ENCODE measurements around the gene HBS1L. TPM values are rescaled to one million over a fixed set of nuclear protein-coding genes. Genes with fewer than 3 reads are reported as not detected.

Gene HBS1L
- polyA plus RNA-seq, 1 of the 3 experiments (the other 2 are of a cell fraction): 19.0 TPM

GRCh38 chr6:135044639-135045038 lies 10.0 kb downstream of the HBS1L start:
- Histone ChIP-seq H3K79me2 (ENCODE audit: insufficient read depth) (peaks cover 80% of the 10 kb centered on the region), H3K9me3 (no peaks in the 10 kb centered on the region), H4K20me1 (ENCODE audit: insufficient read depth) (no peaks in the 10 kb centered on the region), H3K4me1 (ENCODE audit: control insufficient read depth in 1 of 2, insufficient read depth in 2 of 2, low read depth in 1 of 2, low read length in 1 of 2) (no peaks in the 10 kb centered on the region), H3K9ac (no peak overlapping the region), H3K27me3 (ENCODE audit: insufficient read depth) (no peaks in the 10 kb centered on the region), H3F3A (replicated peaks; ENCODE audit: insufficient read depth) (no peaks in the 10 kb centered on the region), H2AFZ (ENCODE audit: low read depth) (no peak overlapping the region), H3K4me3 (ENCODE audit: low read depth in 2 of 2, low read length in 1 of 2) (no peak overlapping the region), H3K36me3 (replicated peaks in 1 of 2; ENCODE audit: control insufficient read depth in 1 of 2, insufficient read depth in 2 of 2, low read length in 1 of 2) (peaks cover 11 to 38% of the 10 kb centered on the region in 2 experiments), H3K27ac (ENCODE audit: low read depth in 2 of 2, low read length in 1 of 2) (no peak overlapping the region), H3K4me2 (no peak overlapping the region), H3K9me2 (no peaks in the 10 kb centered on the region)
- TF ChIP-seq POLR2AphosphoS5 (IDR thresholded peaks at IDR 0.05; ENCODE audit: low read depth, low read length) (no peak), YY1 (IDR thresholded peaks at IDR 0.05; ENCODE audit: low read depth) (no peak), PBX3 (IDR thresholded peaks at IDR 0.05) (no peak), ELF1 (IDR thresholded peaks at IDR 0.05) (no peak), GABPA (IDR thresholded peaks at IDR 0.05; ENCODE audit: low read depth) (no peak), RXRA (IDR thresholded peaks at IDR 0.05; ENCODE audit: borderline replicate concordance, low read depth) (no peak), MXI1 (IDR thresholded peaks at IDR 0.05; ENCODE audit: low read depth, low read length) (no peak), SMC3 (IDR thresholded peaks at IDR 0.05; ENCODE audit: low read depth, low read length) (no peak), ZBTB33 (IDR thresholded peaks at IDR 0.05; ENCODE audit: borderline replicate concordance, low read depth) (no peak), NRF1 (IDR thresholded peaks at IDR 0.05; ENCODE audit: low read depth, low read length) (no peak), IRF3 (IDR thresholded peaks at IDR 0.05; ENCODE audit: low read depth, low read length) (no peak), JUND (IDR thresholded peaks at IDR 0.05) (no peak), FOXJ3 (CRISPR knock-in tag; IDR thresholded peaks at IDR 0.05) (no peak), RCOR1 (IDR thresholded peaks at IDR 0.05; ENCODE audit: low read length) (no peak)
- CTCF ChIA-PET: interaction anchor here (0.6 kb wide), 1 partner anchor 379 kb away, joined by 3 read pairs; no protein-coding TSS in a partner anchor
- no peak for DNase-seq
- POLR2A ChIA-PET: no interaction called here
- WGBS (ENCODE audit: low lambda C conversion rate): 96% methylated on average over 3 of the region's 3 CpGs

GRCh38 chr6:135043846-135044245 lies 10.8 kb downstream of the HBS1L start:
- no peaks in the 10 kb centered on the region for H3K9me3 ChIP-seq
- H3K27me3 ChIP-seq (ENCODE audit: insufficient read depth): no peaks in the 10 kb centered on the region
- H3K79me2 ChIP-seq (ENCODE audit: insufficient read depth): peaks cover 81% of the 10 kb centered on the region
- ChIA-PET POLR2A (interaction anchor here (0.8 kb wide), 1 partner anchor 11 kb away, joined by 3 read pairs; the partner anchor contains the start of gene HBS1L), CTCF (no interaction called here)
- no peaks in the 10 kb centered on the region for H3K4me1 ChIP-seq (ENCODE audit: control insufficient read depth in 1 of 2, insufficient read depth in 2 of 2, low read depth in 1 of 2, low read length in 1 of 2)
- H3K9ac ChIP-seq: no peak overlapping the region
- H3K27ac ChIP-seq (ENCODE audit: low read depth in 2 of 2, low read length in 1 of 2): no peak overlapping the region
- no peak overlapping the region for H3K4me2 ChIP-seq
- no peak overlapping the region for H2AFZ ChIP-seq (ENCODE audit: low read depth)
- no peak overlapping the region for H3K4me3 ChIP-seq (ENCODE audit: low read depth in 2 of 2, low read length in 1 of 2)
- no peaks in the 10 kb centered on the region for H3K9me2 ChIP-seq
- WGBS (ENCODE audit: low lambda C conversion rate): 90% methylated on average over 2 of the region's 2 CpGs
- no peaks in the 10 kb centered on the region for H4K20me1 ChIP-seq (ENCODE audit: insufficient read depth)
- DNase-seq: no peak
- no peaks in the 10 kb centered on the region for H3F3A ChIP-seq (replicated peaks; ENCODE audit: insufficient read depth)
- TF ChIP-seq YY1 (IDR thresholded peaks at IDR 0.05; ENCODE audit: low read depth) (no peak), MXI1 (IDR thresholded peaks at IDR 0.05; ENCODE audit: low read depth, low read length) (no peak), USF2 (IDR thresholded peaks at IDR 0.05; ENCODE audit: borderline replicate concordance, low read depth, low read length) (no peak), SMC3 (IDR thresholded peaks at IDR 0.05; ENCODE audit: low read depth, low read length) (no peak), ZBTB33 (IDR thresholded peaks at IDR 0.05; ENCODE audit: borderline replicate concordance, low read depth) (no peak), FOXJ3 (CRISPR knock-in tag; IDR thresholded peaks at IDR 0.05) (no peak), RXRA (IDR thresholded peaks at IDR 0.05; ENCODE audit: borderline replicate concordance, low read depth) (no peak), GATA2 (CRISPR knock-in tag; IDR thresholded peaks at IDR 0.05) (no peak), ELF1 (IDR thresholded peaks at IDR 0.05) (no peak), EP300 (IDR thresholded peaks at IDR 0.05; ENCODE audit: borderline replicate concordance in 1 of 2, low read depth in 1 of 2, low read length in 1 of 2) (no peak), NFIC (IDR thresholded peaks at IDR 0.05; ENCODE audit: borderline replicate concordance) (no peak)
- H3K36me3 ChIP-seq (replicated peaks in 1 of 2; ENCODE audit: control insufficient read depth in 1 of 2, insufficient read depth in 2 of 2, low read length in 1 of 2): peaks cover 6 to 35% of the 10 kb centered on the region in 2 experiments
